Ovary (tissue), 9 donors: ENCODE results near the gene CPLX3. TPM values are rescaled to one million over a fixed set of nuclear protein-coding genes. Genes with fewer than 3 reads are reported as not detected.
A peak's percentile ranks its signal among the peaks of the same experiment; 100 is the strongest.

ENCODE experiments used
- DNase-seq, 5 donors: peaks; one replicate each; pipeline ENCODE4 v3.0.0-alpha.2; 2019 to 2020
- H3K27ac ChIP-seq, 2 donors: fragments of 200-600 bp; one replicate each; pipeline versions ENCODE4 v1.5.1 to v1.8.0; 2019 to 2022
- H3K27me3 ChIP-seq: fragments of 200-600 bp; one replicate; pipeline ENCODE4 v1.8.0; 2022
- H3K36me3 ChIP-seq: fragments of 200-600 bp; sonication (generic); one replicate; pipeline ENCODE4 v1.5.1; 2019
- H3K4me1 ChIP-seq: one replicate; pipeline ENCODE4 v1.8.1; 2013; ENCODE audit warnings: mild to moderate bottlenecking, moderate library complexity; ENCODE audit not compliant: insufficient read depth
- H3K4me3 ChIP-seq: fragments of 200-600 bp; sonication (generic); one replicate; pipeline ENCODE4 v1.5.1; 2017
- H3K9me3 ChIP-seq, 2 donors: fragments of 200-600 bp in 1 of 2; sonication (generic) in 1 of 2; one replicate each; pipeline versions ENCODE4 v1.5.1 to v1.8.1; 2013 to 2019; ENCODE audit warnings: mild to moderate bottlenecking in 1 of 2, moderate library complexity in 1 of 2
- EP300 ChIP-seq: sonication (generic); formaldehyde crosslinking; IDR thresholded peaks from one replicate; pipeline ENCODE4 v1.6.1; 2017; ENCODE audit warnings: antibody characterized with exemption
- POLR2A ChIP-seq: fragments of 450-650 bp; IDR thresholded peaks from one replicate; pipeline ENCODE4 v1.6.1; 2017; ENCODE audit warnings: antibody characterized with exemption, mild to moderate bottlenecking, moderate library complexity
- WGBS, 3 donors: extraction: QIAGEN DNeasy Blood & Tissue Kit in 1 of 3; methylation state at CpG; one replicate each; pipeline versions ENCODE4 v1.1.5 to v1.1.7; 2013 to 2017; 5-methylcytosine and 5-hydroxymethylcytosine counted together
- intact Hi-C, 4 donors: fragments of 100-400 bp; cut with DNase I; formaldehyde crosslinking; loops; one replicate each; pipeline versions ENCODE4 v1.11.0 to v1.15.1; 2022 to 2023
- polyA plus RNA-seq, 2 donors: library from polyadenylated mRNA; stranded (reverse); fragments of 200-250 nt in 1 of 2; fragments of 350-450 nt in 1 of 2; fragmentation: Illumina TruSeq in 1 of 2; extraction: RNeasy Lipid Tissue Mini Kit (QIAGEN cat#74804) in 1 of 2; gene quantifications; one replicate each; pipeline ENCODE4 v1.2.3, GENCODE V29; 2013 to 2014
- total RNA-seq, 7 donors: library from RNA; depleted of rRNA in 2 of 7; stranded (reverse); fragments of >200 nt in 2 of 7; fragmentation: NEBNext Ultra II Directional in 3 of 7; extraction: Animal tissue kit (Norgen Biotek cat#: 25700) in 3 of 7; gene quantifications; one replicate each; pipeline versions ENCODE4 v1.1.0 to v1.2.4, GENCODE V29; 2016 to 2023
- TF ChIP-seq, protein P1 (sequence below), 3 donors: fragments of 450-650 bp in 2 of 3; fragments of 200-600 bp in 1 of 3; IDR thresholded peaks; one replicate each; pipeline versions ENCODE4 v1.5.1 to v1.8.0; 2016 to 2022; ENCODE audit warnings: antibody characterized with exemption in 3 of 3, mild to moderate bottlenecking in 1 of 3
- donor health status: DM: no; HTN: no; CAD: no; lungs with moderate emphysema.
- donor health status: DM: no; HTN: no; CAD: no.
- donor health status: Bipolar disorder and iron deficiency.
- donor health status: DM: yes; HTN: yes; CAD: no.
- donor health status: DM: no; HTN: no; CAD: no.
- donor health status: DM: yes; HTN: yes; CAD: no.

CPLX3 gene
- total and polyA plus RNA-seq, 9 donors: not detected

DNA sequence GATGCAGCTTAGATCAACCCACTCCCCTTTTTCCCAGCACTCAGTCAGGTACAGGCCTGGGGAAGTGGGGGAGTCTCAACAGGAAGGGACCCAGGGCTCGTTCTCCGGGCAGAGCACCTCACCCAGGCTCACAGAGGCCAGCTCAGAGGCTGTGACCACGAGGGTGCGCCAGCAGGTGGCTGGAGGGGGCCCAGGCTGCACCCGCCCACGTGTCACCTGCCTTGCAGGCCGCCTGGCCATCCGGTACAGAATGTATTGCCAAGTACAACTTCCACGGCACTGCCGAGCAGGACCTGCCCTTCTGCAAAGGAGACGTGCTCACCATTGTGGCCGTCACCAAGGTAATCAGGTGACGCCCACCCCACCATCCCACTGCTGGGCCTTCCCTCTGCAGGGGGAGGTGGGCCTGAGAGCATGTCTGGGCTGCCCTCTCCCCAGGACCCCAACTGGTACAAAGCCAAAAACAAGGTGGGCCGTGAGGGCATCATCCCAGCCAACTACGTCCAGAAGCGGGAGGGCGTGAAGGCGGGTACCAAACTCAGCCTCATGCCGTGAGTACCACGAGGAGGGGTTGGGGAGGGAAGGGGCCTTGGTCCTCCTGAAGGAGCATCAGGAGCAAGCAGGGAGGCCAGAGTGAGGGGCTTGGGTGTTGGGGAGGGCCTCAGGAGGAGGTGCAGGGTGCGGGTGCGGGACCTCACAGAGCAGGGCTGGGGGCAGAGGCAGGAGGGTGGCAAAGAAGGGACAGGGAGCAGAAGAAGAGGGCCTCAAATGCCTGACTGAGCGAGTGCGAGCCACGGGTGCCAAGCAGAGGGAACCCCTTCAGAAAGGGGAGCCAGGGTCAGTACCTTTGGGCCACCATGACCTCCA lies 27.8 kb upstream of the CPLX3 start:
- intact Hi-C loops: no loop called here
- no peak overlapping the region for H3K4me3 ChIP-seq
- no peak for TF ChIP-seq EP300
- no peak for TF ChIP-seq POLR2A
- TF ChIP-seq, protein P1, sequence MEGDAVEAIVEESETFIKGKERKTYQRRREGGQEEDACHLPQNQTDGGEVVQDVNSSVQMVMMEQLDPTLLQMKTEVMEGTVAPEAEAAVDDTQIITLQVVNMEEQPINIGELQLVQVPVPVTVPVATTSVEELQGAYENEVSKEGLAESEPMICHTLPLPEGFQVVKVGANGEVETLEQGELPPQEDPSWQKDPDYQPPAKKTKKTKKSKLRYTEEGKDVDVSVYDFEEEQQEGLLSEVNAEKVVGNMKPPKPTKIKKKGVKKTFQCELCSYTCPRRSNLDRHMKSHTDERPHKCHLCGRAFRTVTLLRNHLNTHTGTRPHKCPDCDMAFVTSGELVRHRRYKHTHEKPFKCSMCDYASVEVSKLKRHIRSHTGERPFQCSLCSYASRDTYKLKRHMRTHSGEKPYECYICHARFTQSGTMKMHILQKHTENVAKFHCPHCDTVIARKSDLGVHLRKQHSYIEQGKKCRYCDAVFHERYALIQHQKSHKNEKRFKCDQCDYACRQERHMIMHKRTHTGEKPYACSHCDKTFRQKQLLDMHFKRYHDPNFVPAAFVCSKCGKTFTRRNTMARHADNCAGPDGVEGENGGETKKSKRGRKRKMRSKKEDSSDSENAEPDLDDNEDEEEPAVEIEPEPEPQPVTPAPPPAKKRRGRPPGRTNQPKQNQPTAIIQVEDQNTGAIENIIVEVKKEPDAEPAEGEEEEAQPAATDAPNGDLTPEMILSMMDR (IDR thresholded peaks at IDR 0.05): no peak
- 83 to 86% (median 85%) methylated on average over 17 to 25 of the region's 25 CpGs for WGBS, 3 donors
- H3K9me3 ChIP-seq: no peaks in the 10 kb centered on the region
- DNase-seq: no peak
- no peaks in the 10 kb centered on the region for H3K4me1 ChIP-seq
- H3K27ac ChIP-seq: no peak overlapping the region
- no peaks in the 10 kb centered on the region for H3K36me3 ChIP-seq
- H3K27me3 ChIP-seq: no peaks in the 10 kb centered on the region

DNA sequence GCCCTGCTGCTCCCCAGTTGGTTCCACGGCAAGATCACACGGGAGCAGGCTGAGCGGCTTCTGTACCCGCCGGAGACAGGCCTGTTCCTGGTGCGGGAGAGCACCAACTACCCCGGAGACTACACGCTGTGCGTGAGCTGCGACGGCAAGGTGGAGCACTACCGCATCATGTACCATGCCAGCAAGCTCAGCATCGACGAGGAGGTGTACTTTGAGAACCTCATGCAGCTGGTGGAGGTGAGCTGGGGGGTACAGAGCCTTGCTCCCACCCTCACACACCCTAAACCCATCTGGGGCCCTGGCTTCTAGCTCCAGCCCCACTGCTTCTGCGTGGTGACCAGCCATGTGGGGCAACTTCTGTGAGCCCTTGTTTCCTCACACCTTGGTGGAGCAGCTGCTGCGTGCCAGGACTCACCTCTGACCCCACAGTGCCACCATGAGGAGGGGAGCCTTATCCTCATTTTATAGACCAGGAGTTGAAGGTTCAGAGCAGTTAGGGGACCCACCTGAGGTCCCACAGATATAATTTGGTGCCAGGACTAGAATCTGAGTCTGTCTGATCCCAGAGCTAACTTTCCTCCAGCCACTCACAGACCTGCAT lies 27.1 kb upstream of the CPLX3 start:
- no peak for TF ChIP-seq POLR2A
- TF ChIP-seq, protein P1 (IDR thresholded peaks at IDR 0.05): no peak
- no peaks in the 10 kb centered on the region for H3K9me3 ChIP-seq
- DNase-seq: no peak
- no peaks in the 10 kb centered on the region for H3K27me3 ChIP-seq
- no peak overlapping the region for H3K27ac ChIP-seq
- no peaks in the 10 kb centered on the region for H3K36me3 ChIP-seq
- intact Hi-C loops: no loop called here
- H3K4me1 ChIP-seq: no peaks in the 10 kb centered on the region
- no peak overlapping the region for H3K4me3 ChIP-seq
- 81 to 87% (median 84%) methylated on average over 15 to 16 of the region's 16 CpGs for WGBS, 3 donors

DNA sequence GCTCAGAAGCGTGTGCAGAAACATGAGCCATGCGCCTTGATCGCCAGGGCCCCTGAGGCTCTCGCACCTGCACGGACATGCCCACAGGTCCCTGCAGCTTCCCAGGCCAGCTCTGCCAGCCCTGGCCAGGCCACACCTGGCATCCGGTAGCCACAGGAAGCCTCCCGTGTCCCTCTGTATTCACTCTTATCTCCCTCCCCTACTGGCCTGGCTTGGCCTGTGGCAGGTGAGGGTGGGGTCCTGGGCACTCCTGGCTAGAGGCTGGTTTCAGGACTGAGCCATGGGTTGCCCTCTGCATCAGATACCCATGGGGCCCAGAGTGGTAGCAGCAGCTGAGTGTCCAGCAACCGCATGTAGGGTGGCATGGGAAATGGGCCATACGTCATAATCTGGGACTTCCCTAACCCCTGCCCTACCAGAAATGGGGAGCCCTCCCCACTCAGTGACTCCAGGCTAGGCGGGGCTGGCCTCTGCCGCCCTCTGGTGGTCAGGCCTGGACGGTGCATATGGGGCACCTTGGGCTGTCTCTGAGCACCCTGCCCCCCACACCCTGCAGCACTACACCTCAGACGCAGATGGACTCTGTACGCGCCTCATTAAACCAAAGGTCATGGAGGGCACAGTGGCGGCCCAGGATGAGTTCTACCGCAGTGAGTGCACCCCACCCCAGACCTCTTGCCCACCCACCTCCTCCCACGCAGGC lies 26.4 kb upstream of the CPLX3 start:
- no peaks in the 10 kb centered on the region for H3K9me3 ChIP-seq
- TF ChIP-seq, protein P1 (IDR thresholded peaks at IDR 0.05): peak; percentile 60 to 68 (median 68)
- no peak for TF ChIP-seq EP300
- TF ChIP-seq POLR2A: no peak
- peak in 4 of 5 donors; percentile 59 to 75 (median 66) for DNase-seq
- H3K27ac ChIP-seq: no peak overlapping the region
- intact Hi-C loops: no loop called here
- no peak overlapping the region for H3K4me3 ChIP-seq
- no peaks in the 10 kb centered on the region for H3K36me3 ChIP-seq
- H3K27me3 ChIP-seq: no peaks in the 10 kb centered on the region
- H3K4me1 ChIP-seq: no peaks in the 10 kb centered on the region
- WGBS, 3 donors: 66 to 68% (median 66%) methylated on average over 14 to 18 of the region's 18 CpGs

DNA sequence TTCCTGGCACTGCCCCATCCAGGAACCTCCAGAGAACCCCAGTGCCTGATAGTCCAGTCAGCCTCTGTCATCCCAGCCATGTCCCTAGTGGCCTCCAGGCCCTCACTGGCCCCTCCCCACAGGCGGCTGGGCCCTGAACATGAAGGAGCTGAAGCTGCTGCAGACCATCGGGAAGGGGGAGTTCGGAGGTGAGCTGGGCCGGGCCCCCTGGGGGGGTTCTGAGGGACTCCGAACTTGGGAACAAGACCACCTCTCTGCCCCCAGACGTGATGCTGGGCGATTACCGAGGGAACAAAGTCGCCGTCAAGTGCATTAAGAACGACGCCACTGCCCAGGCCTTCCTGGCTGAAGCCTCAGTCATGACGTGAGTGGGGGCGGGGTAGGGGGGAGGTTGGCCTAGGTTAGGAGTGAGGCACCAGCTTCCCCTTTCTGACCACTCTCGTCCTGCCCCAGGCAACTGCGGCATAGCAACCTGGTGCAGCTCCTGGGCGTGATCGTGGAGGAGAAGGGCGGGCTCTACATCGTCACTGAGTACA lies 25.8 kb upstream of the CPLX3 start:
- TF ChIP-seq EP300 (no peak), POLR2A (no peak)
- TF ChIP-seq, protein P1 (IDR thresholded peaks at IDR 0.05): no peak
- intact Hi-C loops: no loop called here
- H3K4me1 ChIP-seq: no peaks in the 10 kb centered on the region
- DNase-seq: no peak
- H3K4me3 ChIP-seq: no peak overlapping the region
- 84 to 87% (median 85%) methylated on average over 19 to 20 of the region's 20 CpGs for WGBS, 3 donors
- no peaks in the 10 kb centered on the region for H3K9me3 ChIP-seq
- no peak overlapping the region for H3K27ac ChIP-seq
- H3K27me3 ChIP-seq: no peaks in the 10 kb centered on the region
- no peaks in the 10 kb centered on the region for H3K36me3 ChIP-seq
